Caco-2 (cell line): ENCODE measurements around the gene CCDC71. TPM values are rescaled to one million over a fixed set of nuclear protein-coding genes. Genes with fewer than 3 reads are reported as not detected.

Experiments
- BruUV-seq: library from RNA; stranded (reverse); fragments of 400-500 nt; replicated peaks from 2 replicates; lab custom pipeline; 2021; lab: Mats Ljungman, UMichigan
- CTCF ChIA-PET: fragments of 300-600 bp; sonication (Branson Sonifier 250); formaldehyde crosslinking; loops from one replicate; lab custom pipeline; 2022; ENCODE audit warnings: antibody characterized with exemption; lab: Charles Lee
- POLR2A ChIA-PET: fragments of 300-600 bp; sonication (Branson Sonifier 250); formaldehyde crosslinking; loops from one replicate; lab custom pipeline; 2022; ENCODE audit warnings: antibody characterized with exemption; lab: Charles Lee
- DNase-seq, 2 experiments: peaks; one replicate each; pipeline versions ENCODE4 v3.0.0 to v3.0.0-alpha.2; 2020 to 2022
- H3K27me3 ChIP-seq: replicated peaks from 2 replicates; pipeline ENCODE4 v1.6.0; 2011; ENCODE audit warnings: low read length; ENCODE audit not compliant: control insufficient read depth, insufficient read depth
- H3K36me3 ChIP-seq: 2 replicates; pipeline ENCODE4 v1.5.1; 2011; ENCODE audit warnings: low read length; ENCODE audit not compliant: control insufficient read depth, insufficient read depth
- H3K4me1 ChIP-seq: fragments of 250-450 bp; sonication (Bioruptor Pico); 2 replicates; pipeline ENCODE4 v1.5.1; 2020; ENCODE audit warnings: mild to moderate bottlenecking
- H3K4me3 ChIP-seq: 2 replicates; pipeline ENCODE4 v1.5.1; 2011; ENCODE audit warnings: low read depth, mild to moderate bottlenecking, control low read depth, low read length
- H3K9me3 ChIP-seq: fragments of 250-450 bp; sonication (Bioruptor Pico); 2 replicates; pipeline ENCODE4 v1.5.1; 2020; ENCODE audit warnings: mild to moderate bottlenecking, moderate library complexity
- H3K27ac Mint-ChIP-seq: one replicate; pipeline ENCODE4 v1.8.0; 2022; ENCODE audit warnings: mixed read lengths; ENCODE audit not compliant: unreplicated experiment
- H3K27me3 Mint-ChIP-seq: one replicate; pipeline ENCODE4 v1.8.0; 2022; ENCODE audit warnings: mixed read lengths; ENCODE audit not compliant: insufficient read depth, unreplicated experiment
- H3K36me3 Mint-ChIP-seq: one replicate; pipeline ENCODE4 v1.8.0; 2022; ENCODE audit warnings: mild to moderate bottlenecking, mixed read lengths; ENCODE audit not compliant: insufficient read depth, unreplicated experiment
- H3K4me1 Mint-ChIP-seq: one replicate; pipeline ENCODE4 v1.8.0; 2022; ENCODE audit warnings: low read depth, mixed read lengths; ENCODE audit not compliant: unreplicated experiment
- H3K4me3 Mint-ChIP-seq: one replicate; pipeline ENCODE4 v1.8.0; 2022; ENCODE audit warnings: mild to moderate bottlenecking, moderate library complexity, mixed read lengths; ENCODE audit not compliant: unreplicated experiment
- H3K9me3 Mint-ChIP-seq: one replicate; pipeline ENCODE4 v1.8.0; 2022; ENCODE audit warnings: mixed read lengths; ENCODE audit not compliant: unreplicated experiment
- intact Hi-C: fragments of 100-400 bp; cut with micrococcal nuclease; formaldehyde crosslinking; loops from one replicate; pipeline ENCODE4 v1.10.0; 2022; ENCODE audit not compliant: unreplicated experiment
- total RNA-seq: library from RNA; stranded (reverse); gene quantifications from 2 replicates; pipeline ENCODE4 v1.2.3, GENCODE V29; 2022
- TF ChIP-seq, protein P1 (sequence below), 2 experiments: fragments of 200-600 bp in 1 of 2; IDR thresholded peaks; 1 replicate in 1 of 2; 2 replicates in 1 of 2; pipeline versions ENCODE4 v1.5.1 to v1.8.0; 2011 to 2022; ENCODE audit warnings: antibody characterized with exemption in 1 of 2, control low read depth in 1 of 2, inconsistent platforms in 1 of 2, low read depth in 1 of 2, low read length in 1 of 2, mild to moderate bottlenecking in 1 of 2, moderate library complexity in 1 of 2; ENCODE audit not compliant: insufficient read depth in 1 of 2, severe bottlenecking in 1 of 2, unreplicated experiment in 1 of 2

CCDC71 gene
- total RNA-seq, 1 experiment from 2014 or later = 15.9 TPM

DNA sequence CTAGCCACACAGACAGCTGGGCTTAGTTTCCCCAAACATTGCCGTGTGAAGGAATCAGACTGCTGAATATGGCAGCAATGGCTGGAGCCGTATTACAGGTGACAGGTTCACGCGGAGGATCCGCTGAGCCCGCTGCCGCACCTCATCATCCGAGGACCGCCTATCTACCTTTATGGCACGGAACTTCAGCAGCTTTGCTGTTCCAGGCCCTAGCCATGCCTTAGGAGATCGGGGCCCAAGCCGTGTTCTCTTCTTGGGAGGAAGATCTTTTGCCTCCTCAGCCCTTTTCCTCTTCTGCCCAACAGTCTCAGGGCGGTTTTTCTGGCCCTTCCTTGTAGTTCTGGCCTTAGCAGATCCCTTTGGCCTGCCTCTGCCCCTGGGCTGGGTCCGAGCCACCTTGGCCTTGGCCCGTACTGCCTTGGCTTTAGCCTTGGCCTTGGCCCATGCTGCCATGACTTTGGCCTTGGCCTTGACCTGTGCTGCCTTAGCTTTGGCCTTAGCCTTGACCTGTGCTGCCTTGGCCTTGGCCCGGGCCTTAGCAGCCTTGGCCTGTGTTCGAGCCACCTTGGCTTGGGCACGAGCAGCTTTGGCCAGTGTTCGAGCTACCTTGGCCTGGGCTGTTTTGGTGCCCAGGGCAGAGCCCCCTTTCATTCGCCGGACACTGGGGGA, 3.2 kb downstream of the CCDC71 start:
- Mint-ChIP-seq H3K36me3 (peaks cover 20% of the 10 kb centered on the region), H3K4me3 (no peak overlapping the region), H3K27ac (no peak overlapping the region), H3K9me3 (no peaks in the 10 kb centered on the region), H3K27me3 (no peaks in the 10 kb centered on the region), H3K4me1 (peaks cover 10% of the 10 kb centered on the region)
- intact Hi-C loops = no loop called here
- no peaks in the 10 kb centered on the region for H3K27me3 ChIP-seq
- peaks cover 6% of the 10 kb centered on the region for H3K4me1 ChIP-seq
- ChIA-PET CTCF (no interaction called here), POLR2A (no interaction called here)
- no TSS peak for BruUV-seq
- H3K9me3 ChIP-seq = peaks cover 8% of the 10 kb centered on the region
- no peak for DNase-seq
- 0 out of 2 replicates have a peak, but pooled peaks cover 2% of the 10 kb centered on the region for H3K36me3 ChIP-seq
- TF ChIP-seq, protein P1, sequence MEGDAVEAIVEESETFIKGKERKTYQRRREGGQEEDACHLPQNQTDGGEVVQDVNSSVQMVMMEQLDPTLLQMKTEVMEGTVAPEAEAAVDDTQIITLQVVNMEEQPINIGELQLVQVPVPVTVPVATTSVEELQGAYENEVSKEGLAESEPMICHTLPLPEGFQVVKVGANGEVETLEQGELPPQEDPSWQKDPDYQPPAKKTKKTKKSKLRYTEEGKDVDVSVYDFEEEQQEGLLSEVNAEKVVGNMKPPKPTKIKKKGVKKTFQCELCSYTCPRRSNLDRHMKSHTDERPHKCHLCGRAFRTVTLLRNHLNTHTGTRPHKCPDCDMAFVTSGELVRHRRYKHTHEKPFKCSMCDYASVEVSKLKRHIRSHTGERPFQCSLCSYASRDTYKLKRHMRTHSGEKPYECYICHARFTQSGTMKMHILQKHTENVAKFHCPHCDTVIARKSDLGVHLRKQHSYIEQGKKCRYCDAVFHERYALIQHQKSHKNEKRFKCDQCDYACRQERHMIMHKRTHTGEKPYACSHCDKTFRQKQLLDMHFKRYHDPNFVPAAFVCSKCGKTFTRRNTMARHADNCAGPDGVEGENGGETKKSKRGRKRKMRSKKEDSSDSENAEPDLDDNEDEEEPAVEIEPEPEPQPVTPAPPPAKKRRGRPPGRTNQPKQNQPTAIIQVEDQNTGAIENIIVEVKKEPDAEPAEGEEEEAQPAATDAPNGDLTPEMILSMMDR (IDR thresholded peaks at IDR 0.05; ENCODE audit: insufficient read depth in 1 of 2, low read depth in 1 of 2, low read length in 1 of 2, severe bottlenecking in 1 of 2, unreplicated experiment in 1 of 2) = no peak
- H3K4me3 ChIP-seq = no peak overlapping the region

DNA sequence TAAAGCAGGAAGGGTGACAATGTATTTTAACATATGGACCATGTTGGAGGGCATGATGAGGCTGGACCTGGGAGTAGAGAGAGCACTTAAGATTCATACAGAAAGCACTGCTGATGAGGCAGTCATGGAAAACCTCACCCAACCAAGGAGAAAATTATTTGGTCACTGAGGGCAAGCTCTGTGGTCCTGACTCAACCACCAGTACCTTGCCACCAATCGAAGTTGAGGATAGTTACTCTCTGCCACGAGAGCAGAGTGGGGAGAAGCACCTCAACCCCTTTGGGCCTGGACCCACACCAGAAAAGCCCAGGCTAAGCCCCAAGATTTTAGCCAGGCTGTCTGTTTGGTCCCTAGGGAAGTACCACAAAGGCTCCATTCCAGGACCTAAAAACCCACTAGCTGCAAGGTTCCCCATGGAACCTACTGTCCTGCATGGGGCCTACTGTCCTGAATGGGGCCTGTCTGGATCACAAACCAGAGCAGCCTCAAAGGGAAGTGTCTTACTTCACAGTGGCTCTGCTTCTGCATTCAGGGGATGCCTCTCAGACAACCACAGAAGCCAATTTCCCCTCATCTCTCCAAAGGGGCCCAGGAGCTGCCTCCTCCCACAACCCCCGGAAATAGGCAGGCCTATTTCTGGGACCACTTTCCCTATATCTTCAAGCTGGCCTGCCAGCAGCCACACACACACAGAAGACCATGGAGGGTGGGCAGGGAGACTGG, 4.2 kb downstream of the CCDC71 start:
- Mint-ChIP-seq H3K4me1 (peaks cover 10% of the 10 kb centered on the region), H3K9me3 (no peaks in the 10 kb centered on the region), H3K4me3 (no peak overlapping the region), H3K27me3 (no peaks in the 10 kb centered on the region), H3K36me3 (peaks cover 20% of the 10 kb centered on the region), H3K27ac (no peak overlapping the region)
- DNase-seq = no peak
- H3K4me1 ChIP-seq = peaks cover 6% of the 10 kb centered on the region
- TF ChIP-seq, protein P1 (IDR thresholded peaks at IDR 0.05; ENCODE audit: insufficient read depth in 1 of 2, low read depth in 1 of 2, low read length in 1 of 2, severe bottlenecking in 1 of 2, unreplicated experiment in 1 of 2) = no peak
- no peaks in the 10 kb centered on the region for H3K27me3 ChIP-seq
- CTCF ChIA-PET = no interaction called here
- intact Hi-C loops = no loop called here
- H3K36me3 ChIP-seq = 0 out of 2 replicates have a peak, but pooled peaks cover 2% of the 10 kb centered on the region
- no peak overlapping the region for H3K4me3 ChIP-seq
- peaks cover 8% of the 10 kb centered on the region for H3K9me3 ChIP-seq
- no TSS peak for BruUV-seq
- POLR2A ChIA-PET = no interaction called here

DNA sequence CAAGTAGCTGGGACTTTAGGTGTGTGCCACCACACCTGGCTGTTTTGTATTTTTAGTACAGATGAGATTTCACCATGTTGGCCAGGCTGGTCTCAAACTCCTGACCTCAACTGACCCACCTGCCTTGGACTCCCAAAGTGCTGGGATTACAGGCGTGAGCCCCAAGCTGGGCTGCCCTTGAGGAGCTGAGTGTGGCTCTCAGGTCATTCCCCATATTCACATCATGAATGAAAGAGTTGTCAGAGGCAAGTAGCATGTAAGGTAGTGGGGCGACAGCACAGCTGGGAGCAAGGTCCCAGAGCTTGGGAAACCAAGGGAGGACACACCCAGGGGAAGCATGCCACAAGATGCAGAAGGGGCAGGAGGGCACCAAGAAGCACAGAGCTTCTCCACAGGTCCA, 4.9 kb downstream of the CCDC71 start:
- no peaks in the 10 kb centered on the region for H3K27me3 ChIP-seq
- no peak for DNase-seq
- Mint-ChIP-seq H3K4me1 (peaks cover 10% of the 10 kb centered on the region), H3K27ac (no peak overlapping the region), H3K9me3 (no peaks in the 10 kb centered on the region), H3K36me3 (peaks cover 17% of the 10 kb centered on the region), H3K27me3 (no peaks in the 10 kb centered on the region), H3K4me3 (no peak overlapping the region)
- no TSS peak for BruUV-seq
- TF ChIP-seq, protein P1 (IDR thresholded peaks at IDR 0.05; ENCODE audit: insufficient read depth in 1 of 2, low read depth in 1 of 2, low read length in 1 of 2, severe bottlenecking in 1 of 2, unreplicated experiment in 1 of 2) = no peak
- ChIA-PET POLR2A (no interaction called here), CTCF (no interaction called here)
- H3K9me3 ChIP-seq = peaks cover under 1% of the 10 kb centered on the region
- H3K4me3 ChIP-seq = no peak overlapping the region
- intact Hi-C loops = no loop called here
- H3K4me1 ChIP-seq = peaks cover under 1% of the 10 kb centered on the region
- H3K36me3 ChIP-seq = 0 out of 2 replicates have a peak, but pooled peaks cover 2% of the 10 kb centered on the region
